HEK293 (cell line): ENCODE results near the gene DIO1.

Experiments used
- CTCF ChIP-seq: fragments of 450-650 bp; formaldehyde crosslinking; IDR thresholded peaks from 2 replicates; pipeline ENCODE4 v1.5.1; 2016; ENCODE audit warnings: missing biosample characterization, missing genetic modification characterization
- SETDB1 ChIP-seq: IDR thresholded peaks from one replicate; pipeline ENCODE4 v1.6.1; 2017; ENCODE audit warnings: mild to moderate bottlenecking, low read length, moderate library complexity, mixed read lengths; ENCODE audit not compliant: insufficient read length
- SP2 ChIP-seq: fragments of 450-650 bp; formaldehyde crosslinking; IDR thresholded peaks from 2 replicates; pipeline ENCODE4 v1.5.1; 2016; ENCODE audit warnings: missing biosample characterization, missing genetic modification characterization
- YY1 ChIP-seq: fragments of 450-650 bp; formaldehyde crosslinking; IDR thresholded peaks from 2 replicates; pipeline ENCODE4 v1.5.1; 2018; ENCODE audit warnings: missing biosample characterization, missing genetic modification characterization
- ZBTB1 ChIP-seq: fragments of 450-650 bp; formaldehyde crosslinking; IDR thresholded peaks from 2 replicates; pipeline ENCODE4 v1.5.1; 2016; ENCODE audit warnings: missing biosample characterization, missing genetic modification characterization
- ZBTB17 ChIP-seq: fragments of 450-650 bp; formaldehyde crosslinking; IDR thresholded peaks from 2 replicates; pipeline ENCODE4 v1.5.1; 2016; ENCODE audit warnings: missing biosample characterization, missing genetic modification characterization
- ZBTB7A ChIP-seq: fragments of 450-650 bp; formaldehyde crosslinking; IDR thresholded peaks from 2 replicates; pipeline ENCODE4 v1.5.1; 2016; ENCODE audit warnings: low read depth, missing biosample characterization, missing genetic modification characterization
- ZBTB8A ChIP-seq: fragments of 450-650 bp; formaldehyde crosslinking; IDR thresholded peaks from 2 replicates; pipeline ENCODE4 v1.5.1; 2016; ENCODE audit warnings: missing biosample characterization, missing genetic modification characterization
- ZNF121 ChIP-seq: fragments of 450-650 bp; formaldehyde crosslinking; IDR thresholded peaks from 2 replicates; pipeline ENCODE4 v1.5.1; 2016; ENCODE audit warnings: missing biosample characterization, missing genetic modification characterization
- ZNF211 ChIP-seq: fragments of 450-650 bp; formaldehyde crosslinking; IDR thresholded peaks from 2 replicates; pipeline ENCODE4 v1.5.1; 2016; ENCODE audit warnings: low read depth, missing biosample characterization, missing genetic modification characterization
- ZNF354C ChIP-seq: fragments of 450-650 bp; formaldehyde crosslinking; IDR thresholded peaks from 2 replicates; pipeline ENCODE4 v1.5.1; 2016; ENCODE audit warnings: missing biosample characterization, missing genetic modification characterization, low read depth, borderline replicate concordance
- ZSCAN30 ChIP-seq: fragments of 450-650 bp; IDR thresholded peaks from 2 replicates; pipeline ENCODE4 v1.5.1; 2018; ENCODE audit warnings: missing biosample characterization, mild to moderate bottlenecking, missing genetic modification characterization, moderate library complexity

GRCh38 chr1:53895421-53895820, 1.4 kb downstream of the DIO1 start:
- TF ChIP-seq ZNF121 (tag by site-specific recombination), result no peak
- no peak for TF ChIP-seq ZSCAN30 (tag by site-specific recombination)
- no peak for TF ChIP-seq CTCF (tag by site-specific recombination)
- TF ChIP-seq ZBTB17, result no peak
- no peak for TF ChIP-seq ZBTB8A (tag by site-specific recombination)
- TF ChIP-seq ZBTB7A, result no peak
- TF ChIP-seq SETDB1, result no peak
- TF ChIP-seq SP2, result no peak
- no peak for TF ChIP-seq ZBTB1 (tag by site-specific recombination)
- no peak for TF ChIP-seq ZNF354C (tag by site-specific recombination)
- TF ChIP-seq YY1, result no peak
- no peak for TF ChIP-seq ZNF211 (tag by site-specific recombination)
